H1 (cell line): ENCODE results near the gene SLC13A5. TPM values are rescaled to one million over a fixed set of nuclear protein-coding genes. Genes with fewer than 3 reads are reported as not detected.

ENCODE experiments used
- CTCF ChIP-seq, 3 experiments: IDR thresholded peaks; 1 replicate in 2 of 3; 2 replicates in 1 of 3; pipeline versions ENCODE4 v1.5.1 to v1.6.1; 2011; ENCODE audit warnings: low read length in 3 of 3, mild to moderate bottlenecking in 3 of 3, inconsistent platforms in 2 of 3, low read depth in 1 of 3, moderate library complexity in 1 of 3; ENCODE audit not compliant: insufficient read depth in 1 of 3; ENCODE audit errors: control extremely low read depth in 1 of 3
- HDAC2 ChIP-seq, 2 experiments: fragments of 300-600 bp in 1 of 2; sonication (generic) in 1 of 2; IDR thresholded peaks; 2 replicates each; pipeline ENCODE4 v1.6.1; 2011 to 2012; ENCODE audit warnings: low read depth in 2 of 2, low read length in 2 of 2, mild to moderate bottlenecking in 2 of 2, moderate library complexity in 2 of 2, borderline replicate concordance in 1 of 2, inconsistent platforms in 1 of 2
- TAF1 ChIP-seq: IDR thresholded peaks from 2 replicates; pipeline ENCODE4 v1.6.1; 2011; ENCODE audit warnings: mild to moderate bottlenecking, low read depth, low read length
- TEAD4 ChIP-seq: IDR thresholded peaks from 2 replicates; pipeline ENCODE4 v1.6.1; 2012; ENCODE audit warnings: low read depth, low read length, inconsistent platforms, mixed read lengths
- polyA plus RNA-seq, 7 experiments: library from polyadenylated mRNA; depleted of rRNA in 3 of 7; stranded (reverse) in 5 of 7; unstranded in 2 of 7; fragments of >200 nt in 5 of 7; fragments of 200-250 nt in 2 of 7; gene quantifications; 1 replicate in 5 of 7; 2 replicates in 1 of 7; 4 replicates in 1 of 7; pipeline versions ENCODE4 v1.2.1 to v1.2.3, GENCODE V29; 2011 to 2013; ENCODE audit warnings: missing spikeins in 2 of 7, mixed read lengths in 2 of 7
- total RNA-seq: library from RNA; stranded (reverse); fragmentation: NEBNext Ultra II Directional; extraction: Animal tissue kit (Norgen Biotek cat#: 25700); gene quantifications from 2 replicates; pipeline ENCODE4 v1.2.1, GENCODE V29; 2021

Gene SLC13A5
- total and polyA plus RNA-seq, 2 of the 8 experiments (the other 6 are each of a cell fraction or from before 2014, with no cell fraction given) = 2.1 to 2.6 TPM

- TF ChIP-seq TAF1 = no peak
- no peak for TF ChIP-seq TEAD4
- no peak for TF ChIP-seq CTCF (IDR thresholded peaks at IDR 0.05; ENCODE audit: control extremely low read depth in 1 of 3, insufficient read depth in 1 of 3, low read depth in 1 of 3, low read length in 3 of 3)
- TF ChIP-seq HDAC2 (IDR thresholded peaks at IDR 0.05; ENCODE audit: borderline replicate concordance in 1 of 2, low read depth in 2 of 2, low read length in 2 of 2) = no peak
- TF ChIP-seq, all 59 proteins: peak for 0
Observed at GRCh38 chr17:6677946-6678345, 35.2 kb downstream of the SLC13A5 start (continued).
